Measurements from ENCODE around the gene DIPK1A.
"Not testable (repeated sequence)": the region's sequence is repeated elsewhere in the genome, so short reads cannot be mapped to it uniquely, and the experiment has no call there.

DIPK1A gene

GRCh38 chr1:92900539-92900938 is 60.7 kb downstream of the DIPK1A start:
- no peak overlapping the region for H3K9ac ChIP-seq (ENCODE audit: insufficient read length, low read depth)

GRCh38 chr1:92899780-92900179 is 61.5 kb downstream of the DIPK1A start:
- H3K36me3 ChIP-seq (ENCODE audit: insufficient read depth, insufficient read length, low read length), result no peaks in the 10 kb centered on the region
- DNase-seq (ENCODE audit: low read depth, low spot score), result no peak
- H3K9me3 ChIP-seq (ENCODE audit: insufficient read depth, low read length), result peaks cover 10% of the 10 kb centered on the region
- no peak overlapping the region for H3K4me3 ChIP-seq (ENCODE audit: insufficient read length, low read depth)
- H3K4me1 ChIP-seq (ENCODE audit: insufficient read depth, insufficient read length), result no peaks in the 10 kb centered on the region
- no peak overlapping the region for H3K9ac ChIP-seq (ENCODE audit: insufficient read length, low read depth)
- TF ChIP-seq YY1 (IDR thresholded peaks at IDR 0.05; ENCODE audit: insufficient read depth, insufficient read length), result no peak
- no peak for TF ChIP-seq ZNF274 (IDR thresholded peaks at IDR 0.05; ENCODE audit: low read depth, low read length)
- TF ChIP-seq SUZ12 (IDR thresholded peaks at IDR 0.05; ENCODE audit: extremely low read depth, insufficient read depth, insufficient read length), result no peak
- H3K27me3 ChIP-seq (ENCODE audit: insufficient read depth, insufficient read length), result no peaks in the 10 kb centered on the region

More at GRCh38 chr1:92900539-92900938, 60.7 kb downstream of the DIPK1A start:
- no peaks in the 10 kb centered on the region for H3K27me3 ChIP-seq (ENCODE audit: insufficient read depth, insufficient read length)
- TF ChIP-seq YY1 (IDR thresholded peaks at IDR 0.05; ENCODE audit: insufficient read depth, insufficient read length) (no peak), SUZ12 (IDR thresholded peaks at IDR 0.05; ENCODE audit: extremely low read depth, insufficient read depth, insufficient read length) (no peak), ZNF274 (IDR thresholded peaks at IDR 0.05; ENCODE audit: low read depth, low read length) (no peak)
- no peak for DNase-seq (ENCODE audit: low read depth, low spot score)
- H3K4me3 ChIP-seq (ENCODE audit: insufficient read length, low read depth), result no peak overlapping the region
- H3K9me3 ChIP-seq (ENCODE audit: insufficient read depth, low read length), result peaks cover 10% of the 10 kb centered on the region
- H3K4me1 ChIP-seq (ENCODE audit: insufficient read depth, insufficient read length), result no peaks in the 10 kb centered on the region
- H3K36me3 ChIP-seq (ENCODE audit: insufficient read depth, insufficient read length, low read length), result no peaks in the 10 kb centered on the region

GRCh38 chr1:92898053-92898452 is 63.2 kb downstream of the DIPK1A start:
- not testable (repeated sequence) for H3K4me1 ChIP-seq (ENCODE audit: insufficient read depth, insufficient read length); H3K27me3 ChIP-seq (ENCODE audit: insufficient read depth, insufficient read length); H3K9me3 ChIP-seq (ENCODE audit: insufficient read depth, low read length); DNase-seq (ENCODE audit: low read depth, low spot score); H3K4me3 ChIP-seq (ENCODE audit: insufficient read length, low read depth); H3K36me3 ChIP-seq (ENCODE audit: insufficient read depth, insufficient read length, low read length); H3K9ac ChIP-seq (ENCODE audit: insufficient read length, low read depth)

GRCh38 chr1:92887465-92887864 is 73.8 kb downstream of the DIPK1A start:
- Histone ChIP-seq H3K36me3 (ENCODE audit: insufficient read depth, insufficient read length, low read length) (no peaks in the 10 kb centered on the region), H3K27me3 (ENCODE audit: insufficient read depth, insufficient read length) (no peaks in the 10 kb centered on the region), H3K9ac (ENCODE audit: insufficient read length, low read depth) (no peak overlapping the region), H3K9me3 (ENCODE audit: insufficient read depth, low read length) (peaks cover 19% of the 10 kb centered on the region), H3K4me3 (ENCODE audit: insufficient read length, low read depth) (no peak overlapping the region), H3K4me1 (ENCODE audit: insufficient read depth, insufficient read length) (no peaks in the 10 kb centered on the region)
- TF ChIP-seq YY1 (IDR thresholded peaks at IDR 0.05; ENCODE audit: insufficient read depth, insufficient read length), result no peak
- TF ChIP-seq SUZ12 (IDR thresholded peaks at IDR 0.05; ENCODE audit: extremely low read depth, insufficient read depth, insufficient read length), result no peak
- no peak for TF ChIP-seq ZNF274 (IDR thresholded peaks at IDR 0.05; ENCODE audit: low read depth, low read length)
- DNase-seq (ENCODE audit: low read depth, low spot score), result no peak

GRCh38 chr1:92886886-92887419 is 74.3 kb downstream of the DIPK1A start:
- H3K27me3 ChIP-seq (ENCODE audit: insufficient read depth, insufficient read length), result no peaks in the 10 kb centered on the region
- H3K36me3 ChIP-seq (ENCODE audit: insufficient read depth, insufficient read length, low read length), result no peaks in the 10 kb centered on the region
- no peak for DNase-seq (ENCODE audit: low read depth, low spot score)
- H3K9me3 ChIP-seq (ENCODE audit: insufficient read depth, low read length), result peaks cover 19% of the 10 kb centered on the region
- TF ChIP-seq ZNF274 (IDR thresholded peaks at IDR 0.05; ENCODE audit: low read depth, low read length) (no peak), SUZ12 (IDR thresholded peaks at IDR 0.05; ENCODE audit: extremely low read depth, insufficient read depth, insufficient read length) (no peak), YY1 (IDR thresholded peaks at IDR 0.05; ENCODE audit: insufficient read depth, insufficient read length) (no peak)
- H3K4me3 ChIP-seq (ENCODE audit: insufficient read length, low read depth), result no peak overlapping the region
- no peaks in the 10 kb centered on the region for H3K4me1 ChIP-seq (ENCODE audit: insufficient read depth, insufficient read length)
- no peak overlapping the region for H3K9ac ChIP-seq (ENCODE audit: insufficient read length, low read depth)

- TF ChIP-seq SUZ12 (IDR thresholded peaks at IDR 0.05; ENCODE audit: extremely low read depth, insufficient read depth, insufficient read length) (no peak), ZNF274 (IDR thresholded peaks at IDR 0.05; ENCODE audit: low read depth, low read length) (no peak), YY1 (IDR thresholded peaks at IDR 0.05; ENCODE audit: insufficient read depth, insufficient read length) (no peak)
Measured at GRCh38 chr1:92884195-92884594, 77.1 kb downstream of the DIPK1A start.

GRCh38 chr1:92883297-92883696 is 78.0 kb downstream of the DIPK1A start:
- no peak overlapping the region for H3K9ac ChIP-seq (ENCODE audit: insufficient read length, low read depth)
- H3K27me3 ChIP-seq (ENCODE audit: insufficient read depth, insufficient read length), result no peaks in the 10 kb centered on the region
- no peak for DNase-seq (ENCODE audit: low read depth, low spot score)
- no peaks in the 10 kb centered on the region for H3K9me3 ChIP-seq (ENCODE audit: insufficient read depth, low read length)
- no peaks in the 10 kb centered on the region for H3K4me1 ChIP-seq (ENCODE audit: insufficient read depth, insufficient read length)
- TF ChIP-seq YY1 (IDR thresholded peaks at IDR 0.05; ENCODE audit: insufficient read depth, insufficient read length), result no peak
- no peak for TF ChIP-seq ZNF274 (IDR thresholded peaks at IDR 0.05; ENCODE audit: low read depth, low read length)
- TF ChIP-seq SUZ12 (IDR thresholded peaks at IDR 0.05; ENCODE audit: extremely low read depth, insufficient read depth, insufficient read length), result no peak
- no peak overlapping the region for H3K4me3 ChIP-seq (ENCODE audit: insufficient read length, low read depth)
- H3K36me3 ChIP-seq (ENCODE audit: insufficient read depth, insufficient read length, low read length), result no peaks in the 10 kb centered on the region

More at GRCh38 chr1:92884195-92884594, 77.1 kb downstream of the DIPK1A start:
- no peak for DNase-seq (ENCODE audit: low read depth, low spot score)
- H3K9me3 ChIP-seq (ENCODE audit: insufficient read depth, low read length), result 0 out of 2 replicates have a peak, but pooled peaks cover 2% of the 10 kb centered on the region
- H3K9ac ChIP-seq (ENCODE audit: insufficient read length, low read depth), result no peak overlapping the region
- H3K4me1 ChIP-seq (ENCODE audit: insufficient read depth, insufficient read length), result no peaks in the 10 kb centered on the region
- no peak overlapping the region for H3K4me3 ChIP-seq (ENCODE audit: insufficient read length, low read depth)
- H3K27me3 ChIP-seq (ENCODE audit: insufficient read depth, insufficient read length), result no peaks in the 10 kb centered on the region
- H3K36me3 ChIP-seq (ENCODE audit: insufficient read depth, insufficient read length, low read length), result no peaks in the 10 kb centered on the region
